Activated CD4-positive, alpha-beta T cell treated with anti-CD3 and anti-CD28 coated beads, Interleukin-2, amount 10 ng/mL, durations not matched to agents 24 days and 14 days (primary cell): Measurements from ENCODE around the gene SORCS1. TPM values are rescaled to one million over a fixed set of nuclear protein-coding genes. Genes with fewer than 3 reads are reported as not detected.

ENCODE experiments used
- DNase-seq: peaks from one replicate; pipeline ENCODE4 v3.0.0; 2022
- H3K27ac Mint-ChIP-seq: one replicate; pipeline ENCODE4 v1.8.0; 2022; ENCODE audit warnings: mild to moderate bottlenecking, mixed read lengths
- H3K27me3 Mint-ChIP-seq: one replicate; pipeline ENCODE4 v1.8.0; 2022; ENCODE audit warnings: mixed read lengths
- H3K36me3 Mint-ChIP-seq: one replicate; pipeline ENCODE4 v1.8.0; 2022; ENCODE audit warnings: low read depth, mild to moderate bottlenecking, mixed read lengths
- H3K4me1 Mint-ChIP-seq: one replicate; pipeline ENCODE4 v1.8.0; 2021; ENCODE audit warnings: mixed read lengths
- H3K4me3 Mint-ChIP-seq: one replicate; pipeline ENCODE4 v1.8.0; 2022; ENCODE audit warnings: mild to moderate bottlenecking, moderate library complexity, mixed read lengths
- H3K9me3 Mint-ChIP-seq: one replicate; pipeline ENCODE4 v1.8.0; 2021; ENCODE audit warnings: mixed read lengths
- intact Hi-C: fragments of 100-400 bp; cut with micrococcal nuclease; formaldehyde crosslinking; loops from one replicate; pipeline ENCODE4 v1.15.1; 2023
- total RNA-seq: library from RNA; stranded (reverse); gene quantifications from 2 replicates; pipeline ENCODE4 v1.2.3, GENCODE V29; 2022

SORCS1 gene
- total RNA-seq, 1 donor from 2014 or later = not detected

DNA sequence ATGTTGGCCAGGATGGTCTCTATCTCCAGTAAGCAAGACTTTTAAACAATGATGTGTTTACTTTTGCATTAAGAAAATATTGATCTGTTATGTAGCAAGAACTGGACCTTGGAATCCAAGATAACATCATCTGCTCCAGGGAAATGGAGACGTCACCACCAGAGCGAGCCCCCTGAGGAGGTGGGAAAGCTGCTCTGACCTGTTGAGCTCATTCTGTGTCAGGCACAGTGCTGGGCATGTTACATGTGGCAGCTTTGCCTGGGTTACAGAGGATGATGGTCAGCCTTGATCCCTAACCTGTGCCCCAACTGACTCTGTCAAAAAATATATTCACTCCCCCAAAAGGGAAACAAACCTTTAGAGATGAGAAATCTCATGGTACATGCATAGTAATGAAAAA is 436.3 kb downstream of the SORCS1 start:
- Mint-ChIP-seq H3K4me3 (no peak overlapping the region), H3K27me3 (no peaks in the 10 kb centered on the region), H3K9me3 (no peaks in the 10 kb centered on the region), H3K4me1 (no peaks in the 10 kb centered on the region), H3K36me3 (no peaks in the 10 kb centered on the region), H3K27ac (no peak overlapping the region)
- intact Hi-C loops = no loop called here
- no peak for DNase-seq

- DNase-seq = no peak
- no peaks in the 10 kb centered on the region for H3K27me3 Mint-ChIP-seq
- H3K4me3 Mint-ChIP-seq = no peak overlapping the region
- no peaks in the 10 kb centered on the region for H3K36me3 Mint-ChIP-seq
- no peaks in the 10 kb centered on the region for H3K9me3 Mint-ChIP-seq
- H3K4me1 Mint-ChIP-seq = no peaks in the 10 kb centered on the region
- no peak overlapping the region for H3K27ac Mint-ChIP-seq
- intact Hi-C loops = no loop called here
These were observed 437.3 kb downstream of the SORCS1 start for GRCh38 chr10:106727170-106727569.

GRCh38 chr10:106722524-106722923 is 442.0 kb downstream of the SORCS1 start:
- Mint-ChIP-seq H3K9me3 (no peaks in the 10 kb centered on the region), H3K4me3 (no peak overlapping the region), H3K27me3 (no peaks in the 10 kb centered on the region), H3K27ac (no peak overlapping the region), H3K36me3 (no peaks in the 10 kb centered on the region), H3K4me1 (no peaks in the 10 kb centered on the region)
- no peak for DNase-seq
- intact Hi-C loops = no loop called here

- no peaks in the 10 kb centered on the region for H3K4me1 Mint-ChIP-seq
- H3K4me3 Mint-ChIP-seq = no peak overlapping the region
- H3K36me3 Mint-ChIP-seq = no peaks in the 10 kb centered on the region
- no peak overlapping the region for H3K27ac Mint-ChIP-seq
- no peaks in the 10 kb centered on the region for H3K9me3 Mint-ChIP-seq
- intact Hi-C loops = no loop called here
- no peaks in the 10 kb centered on the region for H3K27me3 Mint-ChIP-seq
- DNase-seq = no peak
These were observed 443.8 kb downstream of the SORCS1 start for GRCh38 chr10:106720683-106721082.

DNA sequence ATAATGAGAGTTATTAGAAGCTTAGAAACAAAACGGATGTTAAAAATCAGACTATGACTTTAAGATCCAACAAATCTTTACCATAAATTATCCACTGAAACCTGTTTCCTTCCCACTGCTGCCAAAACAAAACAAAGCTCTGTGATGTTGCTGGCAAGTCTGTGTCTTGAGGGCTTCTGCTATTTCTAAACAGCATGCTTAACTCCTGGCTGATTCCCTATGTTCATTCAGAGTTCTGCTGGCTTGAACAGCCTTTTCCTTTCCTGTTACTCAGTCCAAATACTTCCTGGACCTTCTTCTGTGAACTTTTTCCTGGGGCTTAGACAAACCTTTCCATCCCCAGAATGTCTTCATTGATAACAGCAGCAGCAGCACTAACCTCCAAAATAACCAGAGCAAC is 448.1 kb downstream of the SORCS1 start:
- intact Hi-C loops = no loop called here
- Mint-ChIP-seq H3K4me3 (no peak overlapping the region), H3K27ac (no peak overlapping the region), H3K9me3 (no peaks in the 10 kb centered on the region), H3K4me1 (no peaks in the 10 kb centered on the region), H3K36me3 (no peaks in the 10 kb centered on the region), H3K27me3 (no peaks in the 10 kb centered on the region)
- no peak for DNase-seq

- Mint-ChIP-seq H3K27me3 (no peaks in the 10 kb centered on the region), H3K36me3 (no peaks in the 10 kb centered on the region), H3K27ac (no peak overlapping the region), H3K9me3 (no peaks in the 10 kb centered on the region), H3K4me3 (no peak overlapping the region), H3K4me1 (no peaks in the 10 kb centered on the region)
- intact Hi-C loops = no loop called here
- no peak for DNase-seq
These were observed 449.6 kb downstream of the SORCS1 start for GRCh38 chr10:106714734-106715555.

- intact Hi-C loops = no loop called here
- no peaks in the 10 kb centered on the region for H3K27me3 Mint-ChIP-seq
- H3K27ac Mint-ChIP-seq = no peak overlapping the region
- DNase-seq = no peak
- no peaks in the 10 kb centered on the region for H3K36me3 Mint-ChIP-seq
- H3K4me1 Mint-ChIP-seq = no peaks in the 10 kb centered on the region
- no peaks in the 10 kb centered on the region for H3K9me3 Mint-ChIP-seq
- H3K4me3 Mint-ChIP-seq = no peak overlapping the region
These were observed 450.7 kb downstream of the SORCS1 start for GRCh38 chr10:106713846-106714245.

DNA sequence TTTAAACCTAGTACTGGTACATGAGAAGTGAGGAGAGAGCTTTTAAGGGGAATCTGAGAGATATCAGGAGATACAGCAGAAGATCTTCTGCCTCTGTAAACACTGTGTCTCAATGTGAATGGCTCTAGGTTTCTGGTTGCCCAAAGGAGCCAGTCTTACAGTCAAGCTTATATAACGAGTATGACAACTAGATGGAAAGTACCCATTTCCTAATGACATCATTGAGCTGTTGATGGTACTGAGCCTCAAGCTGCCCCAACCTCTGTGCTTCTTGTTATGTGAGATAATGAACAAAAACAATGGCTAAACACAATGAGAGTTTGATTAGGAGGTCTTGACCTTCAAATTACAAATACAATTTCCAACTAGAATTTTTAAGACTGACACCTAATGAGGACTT is 451.5 kb downstream of the SORCS1 start:
- H3K4me3 Mint-ChIP-seq = no peak overlapping the region
- no peaks in the 10 kb centered on the region for H3K36me3 Mint-ChIP-seq
- H3K27ac Mint-ChIP-seq = no peak overlapping the region
- no peaks in the 10 kb centered on the region for H3K4me1 Mint-ChIP-seq
- no peaks in the 10 kb centered on the region for H3K9me3 Mint-ChIP-seq
- DNase-seq = no peak
- no peaks in the 10 kb centered on the region for H3K27me3 Mint-ChIP-seq
- intact Hi-C loops = no loop called here

GRCh38 chr10:106711313-106711906 is 453.1 kb downstream of the SORCS1 start:
- intact Hi-C loops = loop anchor here (2.0 kb wide), 1 partner anchor 1833 kb away; no protein-coding TSS in a partner anchor
- Mint-ChIP-seq H3K4me3 (no peak overlapping the region), H3K27me3 (no peaks in the 10 kb centered on the region), H3K4me1 (no peaks in the 10 kb centered on the region), H3K36me3 (no peaks in the 10 kb centered on the region), H3K27ac (no peak overlapping the region), H3K9me3 (no peaks in the 10 kb centered on the region)
- peak; percentile 80 for DNase-seq

DNA sequence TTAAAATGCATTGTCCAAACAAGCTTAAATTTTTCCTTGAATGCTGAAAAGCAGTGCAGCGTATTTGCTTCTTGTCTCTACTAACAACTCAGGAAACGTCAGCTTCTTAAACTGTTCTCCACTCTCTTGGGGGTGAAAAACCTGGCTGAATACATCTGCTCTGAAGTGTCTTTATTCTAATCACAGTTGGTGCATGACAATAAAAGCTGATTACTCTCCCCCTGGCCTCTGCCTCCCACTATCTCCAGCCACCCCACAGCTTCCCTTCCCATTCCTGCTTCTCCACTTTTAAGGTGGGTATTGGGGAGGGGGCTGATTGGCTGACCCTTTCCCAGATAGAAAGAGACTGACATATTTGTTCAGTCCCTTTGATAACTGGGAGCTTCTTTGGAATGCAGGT is 456.0 kb downstream of the SORCS1 start:
- no peak for DNase-seq
- intact Hi-C loops = no loop called here
- Mint-ChIP-seq H3K27ac (no peak overlapping the region), H3K9me3 (no peaks in the 10 kb centered on the region), H3K4me3 (no peak overlapping the region), H3K4me1 (no peaks in the 10 kb centered on the region), H3K27me3 (no peaks in the 10 kb centered on the region), H3K36me3 (no peaks in the 10 kb centered on the region)

DNA sequence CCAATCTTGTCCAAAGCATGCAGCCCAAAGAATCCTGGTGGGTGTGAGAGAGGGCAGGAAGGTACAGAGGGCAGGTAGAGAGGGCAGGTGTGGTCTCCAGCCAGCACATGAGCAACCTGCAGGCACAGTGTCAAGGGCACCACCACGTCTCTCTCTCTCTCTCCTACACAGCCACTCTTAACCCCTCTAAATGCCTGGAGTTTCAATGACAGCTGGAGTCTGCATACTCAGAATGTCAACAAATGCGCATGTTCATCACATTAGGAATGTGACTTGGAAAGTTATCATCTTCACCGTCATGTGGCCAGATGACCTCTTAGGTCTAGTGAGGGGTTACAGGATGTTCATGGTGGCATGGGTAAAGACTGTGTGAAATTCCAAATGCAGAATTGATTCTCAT is 456.8 kb downstream of the SORCS1 start:
- Mint-ChIP-seq H3K4me3 (no peak overlapping the region), H3K36me3 (no peaks in the 10 kb centered on the region), H3K9me3 (no peaks in the 10 kb centered on the region), H3K4me1 (no peaks in the 10 kb centered on the region), H3K27ac (no peak overlapping the region), H3K27me3 (no peaks in the 10 kb centered on the region)
- DNase-seq = no peak
- intact Hi-C loops = no loop called here

- H3K9me3 Mint-ChIP-seq = no peaks in the 10 kb centered on the region
- DNase-seq = no peak
- H3K36me3 Mint-ChIP-seq = no peaks in the 10 kb centered on the region
- H3K27ac Mint-ChIP-seq = no peak overlapping the region
- H3K4me3 Mint-ChIP-seq = no peak overlapping the region
- no peaks in the 10 kb centered on the region for H3K4me1 Mint-ChIP-seq
- intact Hi-C loops = no loop called here
- H3K27me3 Mint-ChIP-seq = no peaks in the 10 kb centered on the region
These were observed 458.4 kb downstream of the SORCS1 start for GRCh38 chr10:106706127-106706526.

DNA sequence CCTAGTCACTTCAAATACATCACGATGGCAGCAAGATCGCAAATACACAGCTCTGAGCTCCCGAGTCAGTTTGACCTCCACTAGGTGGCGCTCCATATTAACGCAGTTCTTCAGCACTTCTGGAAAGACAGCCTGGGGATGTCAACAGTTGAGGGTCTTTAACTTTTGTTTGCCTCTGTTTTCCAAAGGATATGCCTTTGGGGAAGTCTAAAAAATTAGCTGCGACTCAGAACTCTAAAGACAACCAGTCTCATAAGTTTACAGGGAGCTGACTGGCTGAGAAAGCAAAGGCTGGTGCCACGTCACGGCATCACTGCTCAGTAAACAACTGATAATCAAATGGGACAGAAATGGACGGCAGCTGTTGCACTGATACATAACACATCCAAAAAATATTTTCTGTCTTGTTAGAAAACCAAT is 458.8 kb downstream of the SORCS1 start:
- H3K4me1 Mint-ChIP-seq = no peaks in the 10 kb centered on the region
- no peaks in the 10 kb centered on the region for H3K27me3 Mint-ChIP-seq
- no peak overlapping the region for H3K27ac Mint-ChIP-seq
- DNase-seq = peak; percentile 81
- no peaks in the 10 kb centered on the region for H3K9me3 Mint-ChIP-seq
- no peak overlapping the region for H3K4me3 Mint-ChIP-seq
- intact Hi-C loops = no loop called here
- H3K36me3 Mint-ChIP-seq = no peaks in the 10 kb centered on the region

GRCh38 chr10:106696239-106696638 is 468.3 kb downstream of the SORCS1 start:
- intact Hi-C loops = no loop called here
- no peaks in the 10 kb centered on the region for H3K9me3 Mint-ChIP-seq
- no peak overlapping the region for H3K27ac Mint-ChIP-seq
- H3K4me1 Mint-ChIP-seq = no peaks in the 10 kb centered on the region
- DNase-seq = no peak
- H3K27me3 Mint-ChIP-seq = no peaks in the 10 kb centered on the region
- no peak overlapping the region for H3K4me3 Mint-ChIP-seq
- no peaks in the 10 kb centered on the region for H3K36me3 Mint-ChIP-seq

DNA sequence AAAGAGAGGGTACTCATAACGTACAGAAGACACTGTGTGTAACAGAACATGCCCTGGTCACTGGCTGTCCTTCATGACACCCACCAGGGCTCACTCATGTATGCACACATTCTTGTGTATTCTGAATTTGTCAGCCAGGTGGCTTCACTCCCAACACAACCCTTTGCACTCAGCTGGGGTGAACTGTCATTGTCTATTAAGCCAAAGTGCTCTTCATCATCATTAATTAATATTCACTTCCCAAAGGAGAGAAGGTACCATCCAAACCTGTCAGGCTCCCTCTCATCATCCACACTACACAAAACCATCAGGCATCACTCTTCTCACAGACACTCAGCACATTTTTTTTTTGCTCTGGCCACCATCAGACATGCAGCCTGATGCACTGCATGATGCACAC is 469.8 kb downstream of the SORCS1 start:
- Mint-ChIP-seq H3K27ac (no peak overlapping the region), H3K27me3 (no peaks in the 10 kb centered on the region), H3K4me3 (no peak overlapping the region), H3K36me3 (no peaks in the 10 kb centered on the region), H3K4me1 (no peaks in the 10 kb centered on the region), H3K9me3 (no peaks in the 10 kb centered on the region)
- intact Hi-C loops = no loop called here
- no peak for DNase-seq
